DMS79 (cell line): ENCODE data around the gene GSE1.

Source experiments
- DNase-seq: peaks from one replicate; lab custom pipeline; 2025; lab: John Stamatoyannopoulos, UW

Gene GSE1

GRCh38 chr16:85706449-85707034 lies 93.4 kb downstream of the GSE1 start:
- DNase-seq = no peak

GRCh38 chr16:85707528-85708095 lies 94.5 kb downstream of the GSE1 start:
- DNase-seq = no peak

DNA sequence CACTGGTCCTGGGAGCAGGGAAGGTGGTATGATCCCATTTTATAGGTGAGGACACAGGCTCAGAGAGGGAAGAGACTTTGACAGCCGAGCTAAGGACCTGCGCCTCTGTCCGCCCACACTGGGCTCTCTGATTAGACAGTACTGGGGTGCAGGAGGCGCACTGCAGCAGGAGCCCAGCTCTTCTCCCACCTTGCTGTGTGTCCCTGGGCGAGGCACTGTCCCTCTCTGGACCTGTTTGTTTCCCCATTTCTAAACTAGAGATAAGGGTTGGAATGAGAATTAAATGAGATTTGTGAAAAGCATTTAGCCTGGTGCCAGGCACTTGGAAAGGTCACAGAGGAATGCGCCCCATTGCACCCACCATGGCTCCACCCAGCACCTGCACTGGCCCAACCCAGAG lies 95.2 kb downstream of the GSE1 start:
- DNase-seq = no peak

GRCh38 chr16:85709766-85710585 lies 96.9 kb downstream of the GSE1 start:
- DNase-seq = no peak

GRCh38 chr16:85710732-85711131 lies 97.6 kb downstream of the GSE1 start:
- DNase-seq = no peak

DNA sequence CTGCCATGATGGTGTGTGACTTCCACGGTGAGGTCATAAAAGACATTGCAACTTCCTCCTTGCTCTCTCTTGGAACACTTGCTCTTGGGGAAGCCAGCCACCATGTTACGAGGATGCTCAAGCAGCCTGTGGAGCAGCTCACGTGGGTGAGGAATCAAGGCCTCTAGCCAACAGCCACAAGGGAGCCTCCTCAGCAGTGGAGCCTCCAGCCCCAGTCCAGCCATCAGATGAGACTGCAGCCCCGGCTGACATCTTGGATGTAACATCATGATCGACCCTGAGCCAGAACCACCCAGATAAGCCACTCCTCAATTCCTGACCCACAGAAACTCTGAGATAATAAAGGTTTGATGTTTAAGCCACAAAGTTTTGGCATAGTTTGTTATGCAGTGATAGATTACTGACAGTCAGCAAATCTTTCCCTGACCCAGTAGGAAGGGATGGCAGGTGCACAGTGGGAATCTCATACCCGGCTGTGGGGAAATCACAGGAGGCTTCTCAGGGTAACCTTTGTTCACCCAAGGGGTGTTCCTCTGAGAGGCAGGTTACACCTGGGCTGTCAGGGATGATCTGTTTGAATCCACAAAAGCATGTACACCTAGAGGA lies 99.0 kb downstream of the GSE1 start:
- DNase-seq = no peak

GRCh38 chr16:85712801-85713200 lies 99.7 kb downstream of the GSE1 start:
- DNase-seq = no peak

DNA sequence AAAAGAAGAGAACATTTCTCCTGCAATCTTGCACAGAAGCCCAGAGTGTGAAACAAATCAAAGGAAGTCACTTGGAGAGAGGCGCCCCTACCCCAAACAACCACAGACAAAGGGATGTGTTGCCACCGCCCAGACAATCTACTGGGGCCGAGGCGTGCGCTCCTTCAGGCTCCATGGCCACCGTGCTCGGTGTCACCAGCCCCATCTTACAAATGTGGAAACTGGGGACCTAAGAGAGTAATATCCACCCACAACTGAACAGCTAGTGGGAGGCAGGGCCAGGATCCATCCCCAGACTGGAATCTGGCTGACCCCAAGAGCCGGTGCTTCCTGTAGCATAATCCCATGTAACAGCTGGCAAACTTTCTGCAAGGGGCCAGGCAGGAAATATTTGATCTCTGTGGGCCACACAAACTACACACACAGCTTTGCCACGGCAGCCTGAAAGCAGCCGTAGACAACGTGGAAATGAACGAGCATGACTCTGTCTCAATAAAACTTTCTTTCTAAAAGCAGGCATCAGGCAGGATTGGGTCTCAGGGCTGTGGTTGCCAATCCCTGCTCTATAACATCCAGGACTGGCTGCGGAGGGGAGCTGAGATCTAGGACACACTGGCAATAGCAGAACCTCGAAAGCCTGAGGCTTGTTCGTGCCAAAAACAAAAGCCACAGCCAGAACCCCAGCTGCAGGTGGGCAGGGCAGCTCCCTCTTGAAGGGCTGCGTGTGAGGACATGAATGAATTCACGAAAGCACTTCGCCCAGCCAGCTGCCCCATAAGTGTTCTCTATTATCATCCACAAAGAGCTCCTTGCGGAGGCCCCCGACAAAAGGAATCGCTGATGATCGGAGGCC lies 102.3 kb downstream of the GSE1 start:
- peak; percentile 87 for DNase-seq

DNA sequence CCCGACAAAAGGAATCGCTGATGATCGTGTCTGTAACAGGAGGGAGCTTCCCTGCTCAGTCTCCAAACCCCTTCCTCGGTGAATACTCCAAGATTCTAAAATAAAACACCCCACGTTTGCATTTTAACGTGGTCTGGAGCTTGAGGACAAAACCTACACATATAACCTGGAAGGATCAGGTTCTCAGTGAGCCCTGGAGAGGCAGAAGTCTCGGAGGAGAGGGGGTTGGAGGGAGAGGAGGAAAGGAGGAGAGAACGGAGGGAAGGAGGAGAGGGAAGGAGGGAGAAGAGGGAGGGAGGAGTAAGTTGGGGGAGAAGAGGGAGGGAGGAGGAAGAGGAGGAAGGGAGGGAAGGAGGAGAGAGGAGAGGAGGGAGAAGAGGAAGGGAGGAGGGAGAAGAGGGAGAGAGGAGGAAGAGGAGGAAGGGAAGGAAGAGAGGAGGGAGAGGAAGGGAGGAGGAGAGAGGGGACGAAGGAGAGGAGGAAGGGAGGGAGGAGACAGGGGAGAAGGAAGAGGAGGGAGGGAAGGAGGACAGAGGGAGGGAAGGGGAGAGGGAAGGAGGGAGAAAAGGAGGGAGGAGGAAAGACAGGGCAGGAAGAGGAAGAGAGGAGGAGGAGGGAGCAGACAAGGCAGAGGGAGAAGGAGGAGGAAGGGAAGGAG lies 103.0 kb downstream of the GSE1 start:
- DNase-seq = no peak

DNA sequence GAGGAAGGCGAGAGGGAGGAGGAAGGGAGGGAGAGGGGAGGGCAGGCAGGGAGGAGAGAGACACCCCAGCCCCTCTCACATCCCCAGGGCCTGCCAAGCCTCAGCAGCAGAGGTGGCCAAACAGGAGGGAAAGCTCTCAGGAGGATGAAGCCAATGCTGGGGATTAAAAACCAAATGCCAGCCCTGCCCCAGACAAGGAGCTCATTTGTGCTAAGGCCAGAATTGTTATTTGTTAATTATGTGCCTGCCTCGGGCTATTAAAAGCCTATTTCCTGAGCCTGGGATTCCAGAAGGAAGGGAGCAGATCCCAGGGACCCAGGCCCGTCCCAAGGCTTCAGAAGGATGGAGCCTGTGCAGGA lies 103.5 kb downstream of the GSE1 start:
- DNase-seq = no peak

- DNase-seq = no peak
These were observed 104.5 kb downstream of the GSE1 start for GRCh38 chr16:85717393-85718152.

GRCh38 chr16:85718153-85718477 lies 105.0 kb downstream of the GSE1 start:
- no peak for DNase-seq

DNA sequence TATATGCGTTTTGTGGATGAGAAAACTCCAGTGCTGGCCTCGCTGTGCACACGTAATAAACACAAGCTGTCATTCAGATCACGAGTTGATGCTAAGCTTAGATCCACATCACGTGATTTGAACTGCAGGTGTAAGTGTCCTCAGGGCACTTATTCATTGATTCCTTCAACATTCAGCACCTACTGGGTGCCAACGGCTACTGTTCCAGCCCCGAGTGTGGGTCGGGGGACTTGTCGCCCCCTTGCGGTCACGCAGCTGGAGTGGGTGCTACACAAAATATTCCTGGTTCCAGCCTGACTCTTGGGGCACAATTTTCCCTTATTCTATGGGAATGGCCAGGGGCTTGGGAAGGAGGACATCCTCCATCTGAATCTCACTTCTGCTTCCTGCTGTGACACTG lies 105.6 kb downstream of the GSE1 start:
- no peak for DNase-seq

GRCh38 chr16:85719605-85720301 lies 106.6 kb downstream of the GSE1 start:
- DNase-seq = no peak

GRCh38 chr16:85720302-85720637 lies 107.1 kb downstream of the GSE1 start:
- DNase-seq = no peak

- no peak for DNase-seq
These were observed 109.2 kb downstream of the GSE1 start for GRCh38 chr16:85722128-85722893.

DNA sequence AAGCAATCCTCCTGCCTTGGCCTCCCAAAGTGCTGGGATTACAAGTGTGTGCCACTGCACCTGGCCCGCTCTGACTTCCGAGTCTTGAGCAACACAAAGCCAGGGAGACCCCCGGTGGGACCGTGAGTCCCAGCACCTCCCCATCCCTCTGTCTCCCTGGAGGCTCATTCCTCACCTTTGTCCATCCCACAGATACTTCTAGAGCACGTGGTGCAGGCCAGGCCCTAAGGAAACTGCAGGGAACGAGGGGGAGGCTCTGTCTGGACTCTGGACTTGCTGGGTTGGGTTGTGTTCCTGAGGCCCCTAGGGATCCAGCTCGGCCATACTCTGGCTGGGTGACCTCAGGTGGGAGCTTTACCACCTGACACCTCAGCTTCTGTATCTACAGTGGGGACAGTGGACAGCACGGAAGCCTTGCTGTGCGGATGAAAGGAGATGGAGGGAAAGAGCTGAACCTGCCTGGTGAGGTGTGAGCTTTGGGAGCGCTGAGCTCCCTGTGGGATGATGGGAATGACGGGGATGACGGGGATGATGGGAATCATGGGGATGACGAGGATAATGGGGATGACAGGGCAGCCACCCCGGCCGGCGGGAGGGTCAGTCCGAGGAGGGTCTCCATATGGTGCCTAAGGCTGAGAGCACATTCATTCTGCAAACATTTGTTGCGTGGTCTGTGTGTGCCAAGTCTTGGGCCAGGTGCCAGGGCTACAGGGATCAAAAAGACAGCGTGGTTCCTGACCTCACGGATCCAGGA lies 111.2 kb downstream of the GSE1 start:
- DNase-seq = no peak

DNA sequence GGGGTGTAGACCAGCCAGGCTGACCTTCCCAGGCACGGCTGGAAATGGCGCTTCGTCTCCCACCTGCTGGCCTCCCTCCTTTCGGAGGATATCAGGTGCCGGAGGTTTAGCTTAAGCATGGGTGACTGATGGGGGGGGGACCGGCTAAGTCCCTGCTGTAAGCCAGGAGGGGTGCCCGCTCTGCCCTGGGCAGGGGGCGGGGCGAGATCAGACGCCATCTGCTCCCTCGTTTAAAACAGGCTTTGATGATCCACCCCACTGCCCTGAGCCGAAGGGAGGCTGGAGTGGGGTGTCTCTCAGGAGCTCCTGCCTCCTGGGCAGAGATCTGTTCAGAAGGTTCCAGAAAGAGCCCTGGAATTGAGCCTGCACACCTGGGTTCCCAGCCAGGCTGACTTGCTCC lies 111.8 kb downstream of the GSE1 start:
- DNase-seq = no peak
